DOHH2 (cell line): ENCODE results near the gene EPS8L3.

Experiments
- H3F3A ChIP-seq: fragments of 200-600 bp; sonication (generic), shearing (Covaris generic); 2 replicates; pipeline ENCODE4 v1.6.0; 2016; ENCODE audit warnings: antibody characterized with exemption, mild to moderate bottlenecking; ENCODE audit not compliant: control insufficient read depth, insufficient read depth
- H3K27ac ChIP-seq: fragments of 200-600 bp; sonication (generic); 2 replicates; pipeline ENCODE4 v1.5.1; 2014; ENCODE audit warnings: low read depth, mild to moderate bottlenecking, low read length, moderate library complexity
- H3K27me3 ChIP-seq: fragments of 200-600 bp; sonication (generic); 2 replicates; pipeline ENCODE4 v1.6.1; 2014; ENCODE audit warnings: mild to moderate bottlenecking, low read length, mixed read lengths; ENCODE audit not compliant: control insufficient read depth
- H3K36me3 ChIP-seq: fragments of 200-600 bp; sonication (generic); 2 replicates; pipeline ENCODE4 v1.6.1; 2014; ENCODE audit warnings: mild to moderate bottlenecking, low read length, moderate library complexity, mixed read lengths; ENCODE audit not compliant: control insufficient read depth
- H3K4me1 ChIP-seq: fragments of 200-600 bp; sonication (generic); 2 replicates; pipeline ENCODE4 v1.6.1; 2014; ENCODE audit warnings: mild to moderate bottlenecking, low read length, mixed read lengths; ENCODE audit not compliant: control insufficient read depth
- H3K4me2 ChIP-seq: fragments of 200-600 bp; sonication (generic); 2 replicates; pipeline ENCODE4 v1.6.0; 2014; ENCODE audit warnings: mild to moderate bottlenecking, low read length, moderate library complexity
- H3K4me3 ChIP-seq: fragments of 200-600 bp; sonication (generic); 2 replicates; pipeline ENCODE4 v1.5.1; 2014; ENCODE audit warnings: mild to moderate bottlenecking, low read length, mixed read lengths
- H3K79me2 ChIP-seq: fragments of 200-600 bp; sonication (generic); 2 replicates; pipeline ENCODE4 v1.6.1; 2014; ENCODE audit warnings: mild to moderate bottlenecking, low read length, mixed read lengths; ENCODE audit not compliant: control insufficient read depth
- H3K9me2 ChIP-seq: fragments of 200-600 bp; sonication (generic); replicated peaks from 2 replicates; pipeline ENCODE4 v1.6.1; 2014; ENCODE audit warnings: mild to moderate bottlenecking, low read length, mixed read lengths; ENCODE audit not compliant: control insufficient read depth
- H3K9me3 ChIP-seq: fragments of 200-600 bp; sonication (generic); 2 replicates; pipeline ENCODE4 v1.6.1; 2014; ENCODE audit warnings: antibody characterized with exemption, low read length, mixed read lengths; ENCODE audit not compliant: control insufficient read depth, insufficient read depth
- H4K20me1 ChIP-seq: fragments of 200-600 bp; sonication (generic); 2 replicates; pipeline ENCODE4 v1.6.0; 2014; ENCODE audit warnings: low read depth, mild to moderate bottlenecking, antibody characterized with exemption, low read length, moderate library complexity; ENCODE audit not compliant: control insufficient read depth, insufficient read depth
- EZH2phosphoT487 ChIP-seq: fragments of 200-600 bp; sonication (generic); IDR thresholded peaks from 2 replicates; pipeline ENCODE4 v1.6.1; 2017; ENCODE audit warnings: borderline replicate concordance, mild to moderate bottlenecking, antibody characterized with exemption, low read length, moderate library complexity, mixed read lengths
- TF ChIP-seq, protein P1 (sequence below): fragments of 200-600 bp; sonication (generic); IDR thresholded peaks from one replicate; pipeline ENCODE4 v1.5.1; 2014; ENCODE audit warnings: antibody characterized with exemption, mild to moderate bottlenecking, low read depth, low read length; ENCODE audit not compliant: poor library complexity, severe bottlenecking

EPS8L3 gene

DNA sequence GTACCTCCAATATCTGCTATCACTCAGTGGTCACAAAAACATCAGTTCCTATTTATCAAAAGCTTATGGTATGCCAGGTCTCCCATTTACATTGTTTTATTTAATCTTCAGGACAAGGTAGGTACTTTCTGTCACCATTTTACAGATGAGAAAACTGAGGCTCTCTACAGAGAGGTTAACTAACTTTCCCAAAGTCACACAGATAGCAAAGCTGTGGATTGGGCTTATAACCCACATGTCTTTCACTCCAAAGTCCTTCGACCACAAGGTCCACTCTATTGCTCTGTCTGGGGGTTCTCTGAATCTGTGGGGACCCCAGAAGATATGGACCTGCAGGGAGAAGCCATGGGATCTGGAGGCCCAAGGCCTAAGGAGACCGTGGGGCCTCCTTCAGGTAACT is 26.6 kb upstream of the EPS8L3 start:
- TF ChIP-seq EZH2phosphoT487, result no peak
- TF ChIP-seq, protein P1, sequence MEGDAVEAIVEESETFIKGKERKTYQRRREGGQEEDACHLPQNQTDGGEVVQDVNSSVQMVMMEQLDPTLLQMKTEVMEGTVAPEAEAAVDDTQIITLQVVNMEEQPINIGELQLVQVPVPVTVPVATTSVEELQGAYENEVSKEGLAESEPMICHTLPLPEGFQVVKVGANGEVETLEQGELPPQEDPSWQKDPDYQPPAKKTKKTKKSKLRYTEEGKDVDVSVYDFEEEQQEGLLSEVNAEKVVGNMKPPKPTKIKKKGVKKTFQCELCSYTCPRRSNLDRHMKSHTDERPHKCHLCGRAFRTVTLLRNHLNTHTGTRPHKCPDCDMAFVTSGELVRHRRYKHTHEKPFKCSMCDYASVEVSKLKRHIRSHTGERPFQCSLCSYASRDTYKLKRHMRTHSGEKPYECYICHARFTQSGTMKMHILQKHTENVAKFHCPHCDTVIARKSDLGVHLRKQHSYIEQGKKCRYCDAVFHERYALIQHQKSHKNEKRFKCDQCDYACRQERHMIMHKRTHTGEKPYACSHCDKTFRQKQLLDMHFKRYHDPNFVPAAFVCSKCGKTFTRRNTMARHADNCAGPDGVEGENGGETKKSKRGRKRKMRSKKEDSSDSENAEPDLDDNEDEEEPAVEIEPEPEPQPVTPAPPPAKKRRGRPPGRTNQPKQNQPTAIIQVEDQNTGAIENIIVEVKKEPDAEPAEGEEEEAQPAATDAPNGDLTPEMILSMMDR, result no peak
- H3K27me3 ChIP-seq, result no peaks in the 10 kb centered on the region
- no peak overlapping the region for H3K4me2 ChIP-seq
- H3K9me3 ChIP-seq, result no peaks in the 10 kb centered on the region
- H3F3A ChIP-seq, result no peaks in the 10 kb centered on the region
- H3K79me2 ChIP-seq, result no peaks in the 10 kb centered on the region
- no peaks in the 10 kb centered on the region for H3K4me1 ChIP-seq
- H3K27ac ChIP-seq, result no peak overlapping the region
- no peaks in the 10 kb centered on the region for H3K9me2 ChIP-seq
- H3K4me3 ChIP-seq, result no peak overlapping the region
- H3K36me3 ChIP-seq, result no peaks in the 10 kb centered on the region
- no peaks in the 10 kb centered on the region for H4K20me1 ChIP-seq

DNA sequence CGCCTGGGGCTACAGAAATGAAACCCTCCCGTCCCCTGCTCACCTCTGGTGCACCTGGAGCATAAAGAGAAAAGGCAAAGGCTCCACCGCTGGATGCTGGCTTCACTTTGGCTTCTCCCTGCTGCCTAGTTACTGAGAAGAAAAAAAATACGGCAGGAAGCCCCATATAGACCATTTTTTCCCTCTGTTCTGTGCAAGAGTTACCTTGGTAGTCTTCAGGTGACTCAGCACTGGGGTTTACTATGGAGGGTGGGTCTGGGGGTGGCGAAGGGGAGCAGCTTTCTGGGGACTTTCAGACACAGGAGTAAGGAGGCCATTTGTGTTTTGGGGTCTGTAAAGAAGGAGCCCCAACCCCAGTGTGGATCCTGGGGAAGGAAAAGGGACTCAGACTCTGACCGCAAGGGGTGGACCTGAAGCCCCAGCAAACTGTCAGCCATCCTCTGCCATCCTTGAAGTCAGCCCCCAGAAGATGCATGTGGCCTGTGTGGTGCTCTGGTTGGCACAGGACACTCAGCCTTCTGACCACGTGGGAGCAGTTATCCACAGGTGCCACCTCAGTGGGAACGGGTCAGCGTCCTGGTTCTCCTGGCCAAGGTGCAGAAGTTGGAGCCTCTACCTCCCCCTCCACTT is 25.9 kb upstream of the EPS8L3 start:
- no peaks in the 10 kb centered on the region for H3K4me1 ChIP-seq
- no peak overlapping the region for H3K4me3 ChIP-seq
- H4K20me1 ChIP-seq, result no peaks in the 10 kb centered on the region
- H3K27me3 ChIP-seq, result no peaks in the 10 kb centered on the region
- H3K36me3 ChIP-seq, result no peaks in the 10 kb centered on the region
- no peak overlapping the region for H3K27ac ChIP-seq
- H3K9me3 ChIP-seq, result no peaks in the 10 kb centered on the region
- H3K9me2 ChIP-seq, result no peaks in the 10 kb centered on the region
- TF ChIP-seq EZH2phosphoT487, result no peak
- TF ChIP-seq, protein P1, result no peak
- H3K4me2 ChIP-seq, result no peak overlapping the region
- no peaks in the 10 kb centered on the region for H3F3A ChIP-seq
- H3K79me2 ChIP-seq, result no peaks in the 10 kb centered on the region

DNA sequence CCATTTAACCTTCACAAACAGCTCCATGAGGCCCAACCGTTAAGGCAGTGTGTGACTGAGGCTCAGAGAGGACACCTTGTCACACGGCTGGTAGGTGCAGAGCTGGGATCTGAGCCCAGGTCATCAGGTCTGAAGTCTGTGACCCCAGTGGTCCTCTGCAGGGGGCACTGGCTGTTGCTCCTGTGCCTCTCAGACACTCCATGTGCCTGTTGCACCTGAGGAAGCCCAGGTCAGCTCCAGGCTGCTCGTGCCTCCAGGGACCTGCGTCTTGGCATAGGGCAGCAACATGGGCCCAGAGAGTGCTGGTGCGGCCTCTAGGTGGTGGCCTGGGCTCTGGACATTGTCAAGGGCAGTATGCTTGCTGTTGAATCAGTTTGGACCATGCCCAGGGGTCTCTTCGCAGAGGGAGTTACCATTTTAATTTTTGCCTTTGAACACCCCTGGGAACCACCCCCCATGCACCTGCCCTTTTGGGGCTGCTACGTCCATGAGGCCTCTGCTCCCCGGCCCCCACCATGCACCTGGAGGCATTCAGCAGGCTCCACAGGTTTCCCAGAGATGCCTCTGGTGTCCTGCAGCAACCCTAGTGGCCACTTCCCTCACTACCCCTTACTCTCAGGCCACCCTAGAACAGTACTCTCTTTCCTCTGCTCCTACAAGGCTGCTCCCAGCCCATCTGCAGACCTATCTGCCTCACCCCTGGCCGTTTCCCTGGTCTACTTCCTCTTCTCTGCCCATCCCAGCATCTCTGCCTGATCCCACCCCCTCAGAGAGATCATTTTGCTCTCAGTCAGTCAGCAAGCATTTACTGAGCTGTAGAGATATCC is 25.2 kb upstream of the EPS8L3 start:
- Histone ChIP-seq H3K4me1 (no peaks in the 10 kb centered on the region), H3K79me2 (no peaks in the 10 kb centered on the region), H4K20me1 (no peaks in the 10 kb centered on the region), H3K27me3 (no peaks in the 10 kb centered on the region), H3K9me3 (no peaks in the 10 kb centered on the region), H3K9me2 (no peaks in the 10 kb centered on the region), H3K36me3 (no peaks in the 10 kb centered on the region), H3K27ac (no peak overlapping the region), H3F3A (no peaks in the 10 kb centered on the region), H3K4me3 (no peak overlapping the region), H3K4me2 (no peak overlapping the region)
- TF ChIP-seq, protein P1, result no peak
- no peak for TF ChIP-seq EZH2phosphoT487
